KOPT-K1 (cell line): Measurements from ENCODE around the gene OLAH.
"Not testable (repeated sequence)": the region's sequence is repeated elsewhere in the genome, so short reads cannot be mapped to it uniquely, and the experiment has no call there.

Experiments used
- H3K27ac ChIP-seq: fragments of 200-600 bp; sonication (generic); 2 replicates; pipeline ENCODE4 v1.5.1; 2016; ENCODE audit warnings: antibody characterized with exemption, mild to moderate bottlenecking, low read depth, low read length; ENCODE audit not compliant: poor library complexity, severe bottlenecking
- H3K36me3 ChIP-seq: fragments of 200-600 bp; sonication (generic); 2 replicates; pipeline ENCODE4 v1.5.1; 2017; ENCODE audit warnings: antibody characterized with exemption, mild to moderate bottlenecking, low read length, moderate library complexity; ENCODE audit not compliant: insufficient read depth
- H3K9me3 ChIP-seq: fragments of 200-600 bp; sonication (generic); 2 replicates; pipeline ENCODE4 v1.5.1; 2017; ENCODE audit warnings: antibody characterized with exemption, low read length, mild to moderate bottlenecking; ENCODE audit not compliant: insufficient read depth, poor library complexity, severe bottlenecking

The OLAH gene

GRCh38 chr10:15043674-15044073 is at the start of gene OLAH:
OLAH (plus strand) TSS chr10:15043943; CDS start chr10:15047289, 3,346 bp downstream.
- Histone ChIP-seq H3K36me3 (no peaks in the 10 kb centered on the region), H3K27ac (no peak within 1 kb of the TSS), H3K9me3 (no peaks in the 10 kb centered on the region)

GRCh38 chr10:14995964-14996565 is 47.7 kb upstream of the OLAH start:
- Histone ChIP-seq H3K36me3 (no peaks in the 10 kb centered on the region), H3K9me3 (no peaks in the 10 kb centered on the region), H3K27ac (no peak overlapping the region)

- not testable (repeated sequence) for H3K27ac ChIP-seq, H3K36me3 ChIP-seq, H3K9me3 ChIP-seq
Observed at GRCh38 chr10:15013530-15013929, 30.2 kb upstream of the OLAH start.

- no peak overlapping the region for H3K27ac ChIP-seq
- no peaks in the 10 kb centered on the region for H3K9me3 ChIP-seq
- no peaks in the 10 kb centered on the region for H3K36me3 ChIP-seq
Observed at GRCh38 chr10:15015451-15015850, 28.3 kb upstream of the OLAH start.

- not testable (repeated sequence) for H3K27ac ChIP-seq, H3K9me3 ChIP-seq, H3K36me3 ChIP-seq
Observed at GRCh38 chr10:15020966-15021365, 22.8 kb upstream of the OLAH start.

- H3K9me3 ChIP-seq, H3K27ac ChIP-seq, H3K36me3 ChIP-seq: not testable (repeated sequence)
Observed at GRCh38 chr10:15023079-15023478, 20.7 kb upstream of the OLAH start.

- H3K36me3 ChIP-seq, H3K27ac ChIP-seq, H3K9me3 ChIP-seq: not testable (repeated sequence)
Observed at GRCh38 chr10:15024017-15025004, 19.4 kb upstream of the OLAH start.

- H3K27ac ChIP-seq, H3K36me3 ChIP-seq, H3K9me3 ChIP-seq: not testable (repeated sequence)
Observed at GRCh38 chr10:15025040-15025439, 18.7 kb upstream of the OLAH start.

- Histone ChIP-seq H3K27ac (no peak overlapping the region), H3K36me3 (no peaks in the 10 kb centered on the region), H3K9me3 (no peaks in the 10 kb centered on the region)
Observed at GRCh38 chr10:15027741-15028140, 16.0 kb upstream of the OLAH start.

GRCh38 chr10:15035385-15036301 is 8.1 kb upstream of the OLAH start:
- no peak overlapping the region for H3K27ac ChIP-seq
- no peaks in the 10 kb centered on the region for H3K36me3 ChIP-seq
- no peaks in the 10 kb centered on the region for H3K9me3 ChIP-seq

GRCh38 chr10:15037691-15038090 is 6.1 kb upstream of the OLAH start:
- H3K27ac ChIP-seq = no peak overlapping the region
- H3K36me3 ChIP-seq = no peaks in the 10 kb centered on the region
- H3K9me3 ChIP-seq = no peaks in the 10 kb centered on the region

GRCh38 chr10:15038416-15038815 is 5.3 kb upstream of the OLAH start:
- H3K27ac ChIP-seq = no peak overlapping the region
- no peaks in the 10 kb centered on the region for H3K36me3 ChIP-seq
- H3K9me3 ChIP-seq = no peaks in the 10 kb centered on the region

- H3K9me3 ChIP-seq = no peaks in the 10 kb centered on the region
- H3K36me3 ChIP-seq = no peaks in the 10 kb centered on the region
- no peak overlapping the region for H3K27ac ChIP-seq
Observed at GRCh38 chr10:15045380-15045779, 1.6 kb downstream of the OLAH start.

- no peak overlapping the region for H3K27ac ChIP-seq
- H3K9me3 ChIP-seq = no peaks in the 10 kb centered on the region
- H3K36me3 ChIP-seq = no peaks in the 10 kb centered on the region
Observed at GRCh38 chr10:15046626-15047025, 2.9 kb downstream of the OLAH start.

- H3K36me3 ChIP-seq = no peaks in the 10 kb centered on the region
Observed at GRCh38 chr10:15049533-15049932, 5.8 kb downstream of the OLAH start.

More at GRCh38 chr10:15049533-15049932, 5.8 kb downstream of the OLAH start:
- Histone ChIP-seq H3K27ac (no peak overlapping the region), H3K9me3 (no peaks in the 10 kb centered on the region)
